Hepatic stellate cell (primary cell): ENCODE results near the gene FBF1.

ENCODE experiments used
- DNase-seq: peaks from one replicate; pipeline ENCODE4 v3.0.0; 2011; ENCODE audit warnings: low spot score

FBF1 gene

GRCh38 chr17:75914643-75915267 lies 26.1 kb downstream of the FBF1 start:
- no peak for DNase-seq

GRCh38 chr17:75913537-75914210 lies 27.2 kb downstream of the FBF1 start:
- DNase-seq: no peak

GRCh38 chr17:75910699-75911098 lies 30.1 kb downstream of the FBF1 start:
- no peak for DNase-seq

GRCh38 chr17:75909812-75910274 lies 31.0 kb downstream of the FBF1 start:
- no peak for DNase-seq

GRCh38 chr17:75909051-75909811 lies 31.6 kb downstream of the FBF1 start:
- no peak for DNase-seq

- no peak for DNase-seq
Measured at GRCh38 chr17:75908201-75908600, 32.6 kb downstream of the FBF1 start.

GRCh38 chr17:75906143-75906884 lies 34.5 kb downstream of the FBF1 start:
- no peak for DNase-seq

- peak; percentile 97 for DNase-seq
Measured at GRCh38 chr17:75904749-75905521, 35.9 kb downstream of the FBF1 start, which contains the start of gene MRPL38. Gene MRPL38, minus strand, starts transcription at chr17:75904884. Its CDS starts 9 bp downstream, at chr17:75904875.

- no peak for DNase-seq
Measured at GRCh38 chr17:75902406-75902805, 38.4 kb downstream of the FBF1 start.

- DNase-seq: no peak
Measured at GRCh38 chr17:75901727-75902126, 39.1 kb downstream of the FBF1 start.

GRCh38 chr17:75900691-75901533 lies 39.9 kb downstream of the FBF1 start:
- no peak for DNase-seq

- DNase-seq: no peak
Measured at GRCh38 chr17:75899767-75900468, 40.9 kb downstream of the FBF1 start.

- DNase-seq: no peak
Measured at GRCh38 chr17:75899353-75899752, 41.5 kb downstream of the FBF1 start.

- no peak for DNase-seq
Measured at GRCh38 chr17:75898791-75899190, 42.1 kb downstream of the FBF1 start.

GRCh38 chr17:75898065-75898464 lies 42.8 kb downstream of the FBF1 start:
- DNase-seq: no peak

- no peak for DNase-seq
Measured at GRCh38 chr17:75897160-75898019, 43.5 kb downstream of the FBF1 start.

- DNase-seq: peak; percentile 92
Measured at GRCh38 chr17:75896415-75897159, 44.3 kb downstream of the FBF1 start, which contains the start of gene TRIM65. Gene TRIM65, minus strand, starts transcription at chr17:75896951. Its CDS starts 14 bp downstream, at chr17:75896937.
